ENCODE measurements around the gene MRPL32.

The MRPL32 gene

GRCh38 chr7:42932811-42933591, 825 bp downstream of the MRPL32 start:
- Histone ChIP-seq H3K4me3 (peak overlapping the region; percentile 94), H3K9ac (ENCODE audit: insufficient read length) (peak overlapping the region; percentile 90), H3K9me3 (ENCODE audit: low read depth, low read length) (no peaks in the 10 kb centered on the region), H3K27ac (peak overlapping the region; percentile 43; the same call in 1 of the 2 replicates), H3K36me3 (ENCODE audit: insufficient read depth, low read length) (peaks cover 38% of the 10 kb centered on the region)
- no peak for DNase-seq (ENCODE audit: low read depth, low spot score)
- no peak for TF ChIP-seq POLR2AphosphoS5 (IDR thresholded peaks at IDR 0.05; ENCODE audit: borderline replicate concordance, low read depth, low read length)
- TF ChIP-seq FOXP2 (optimal IDR thresholded peaks at IDR 0.05; ENCODE audit: control extremely low read depth, extremely low read length, insufficient read depth) = no peak
- TF ChIP-seq EZH2 (IDR thresholded peaks at IDR 0.05) = no peak

- H3K9me3 ChIP-seq (ENCODE audit: low read depth, low read length) = no peaks in the 10 kb centered on the region
- H3K4me3 ChIP-seq = no peak overlapping the region
- H3K36me3 ChIP-seq (ENCODE audit: insufficient read depth, low read length) = peaks cover 43% of the 10 kb centered on the region
- H3K27ac ChIP-seq = no peak overlapping the region
- TF ChIP-seq EZH2 (IDR thresholded peaks at IDR 0.05) = no peak
- TF ChIP-seq POLR2AphosphoS5 (IDR thresholded peaks at IDR 0.05; ENCODE audit: borderline replicate concordance, low read depth, low read length) = no peak
- TF ChIP-seq FOXP2 (optimal IDR thresholded peaks at IDR 0.05; ENCODE audit: control extremely low read depth, extremely low read length, insufficient read depth) = no peak
- no peak for DNase-seq (ENCODE audit: low read depth, low spot score)
- H3K9ac ChIP-seq (ENCODE audit: insufficient read length) = no peak overlapping the region
These were observed 2.1 kb downstream of the MRPL32 start for GRCh38 chr7:42934291-42934690.

- no peak overlapping the region for H3K9ac ChIP-seq (ENCODE audit: insufficient read length)
- TF ChIP-seq POLR2AphosphoS5 (IDR thresholded peaks at IDR 0.05; ENCODE audit: borderline replicate concordance, low read depth, low read length) = no peak
- no peak for TF ChIP-seq FOXP2 (optimal IDR thresholded peaks at IDR 0.05; ENCODE audit: control extremely low read depth, extremely low read length, insufficient read depth)
- TF ChIP-seq EZH2 (IDR thresholded peaks at IDR 0.05) = no peak
- no peak overlapping the region for H3K27ac ChIP-seq
- H3K36me3 ChIP-seq (ENCODE audit: insufficient read depth, low read length) = peaks cover 45% of the 10 kb centered on the region
- DNase-seq (ENCODE audit: low read depth, low spot score) = no peak
- H3K4me3 ChIP-seq = no peak overlapping the region
- no peaks in the 10 kb centered on the region for H3K9me3 ChIP-seq (ENCODE audit: low read depth, low read length)
These were observed 3.7 kb downstream of the MRPL32 start for GRCh38 chr7:42935861-42936260.

GRCh38 chr7:42939457-42940240, 7.5 kb downstream of the MRPL32 start:
- Histone ChIP-seq H3K27ac (no peak overlapping the region), H3K9ac (ENCODE audit: insufficient read length) (no peak overlapping the region), H3K4me3 (no peak overlapping the region), H3K9me3 (ENCODE audit: low read depth, low read length) (no peaks in the 10 kb centered on the region), H3K36me3 (ENCODE audit: insufficient read depth, low read length) (peaks cover 45% of the 10 kb centered on the region)
- no peak for TF ChIP-seq FOXP2 (optimal IDR thresholded peaks at IDR 0.05; ENCODE audit: control extremely low read depth, extremely low read length, insufficient read depth)
- no peak for TF ChIP-seq EZH2 (IDR thresholded peaks at IDR 0.05)
- no peak for TF ChIP-seq POLR2AphosphoS5 (IDR thresholded peaks at IDR 0.05; ENCODE audit: borderline replicate concordance, low read depth, low read length)
- DNase-seq (ENCODE audit: low read depth, low spot score) = no peak

GRCh38 chr7:42940985-42941847, 9.0 kb downstream of the MRPL32 start:
- no peaks in the 10 kb centered on the region for H3K9me3 ChIP-seq (ENCODE audit: low read depth, low read length)
- H3K9ac ChIP-seq (ENCODE audit: insufficient read length) = no peak overlapping the region
- no peak for TF ChIP-seq POLR2AphosphoS5 (IDR thresholded peaks at IDR 0.05; ENCODE audit: borderline replicate concordance, low read depth, low read length)
- no peak for TF ChIP-seq FOXP2 (optimal IDR thresholded peaks at IDR 0.05; ENCODE audit: control extremely low read depth, extremely low read length, insufficient read depth)
- TF ChIP-seq EZH2 (IDR thresholded peaks at IDR 0.05) = no peak
- H3K4me3 ChIP-seq = no peak overlapping the region
- peaks cover 29% of the 10 kb centered on the region for H3K36me3 ChIP-seq (ENCODE audit: insufficient read depth, low read length)
- no peak overlapping the region for H3K27ac ChIP-seq
- peak; percentile 45 for DNase-seq (ENCODE audit: low read depth, low spot score)

- H3K4me3 ChIP-seq = no peak overlapping the region
- no peaks in the 10 kb centered on the region for H3K9me3 ChIP-seq (ENCODE audit: low read depth, low read length)
- no peak for DNase-seq (ENCODE audit: low read depth, low spot score)
- no peak overlapping the region for H3K9ac ChIP-seq (ENCODE audit: insufficient read length)
- no peak for TF ChIP-seq EZH2 (IDR thresholded peaks at IDR 0.05)
- no peak overlapping the region for H3K27ac ChIP-seq
- H3K36me3 ChIP-seq (ENCODE audit: insufficient read depth, low read length) = no peaks in the 10 kb centered on the region
These were observed 13.8 kb downstream of the MRPL32 start for GRCh38 chr7:42945821-42946626.

- TF ChIP-seq FOXP2 (optimal IDR thresholded peaks at IDR 0.05; ENCODE audit: control extremely low read depth, extremely low read length, insufficient read depth) (no peak), POLR2AphosphoS5 (IDR thresholded peaks at IDR 0.05; ENCODE audit: borderline replicate concordance, low read depth, low read length) (no peak), EZH2 (IDR thresholded peaks at IDR 0.05) (no peak)
- Histone ChIP-seq H3K9me3 (ENCODE audit: low read depth, low read length) (no peaks in the 10 kb centered on the region), H3K27ac (no peak overlapping the region), H3K9ac (ENCODE audit: insufficient read length) (no peak overlapping the region), H3K36me3 (ENCODE audit: insufficient read depth, low read length) (no peaks in the 10 kb centered on the region), H3K4me3 (no peak overlapping the region)
- DNase-seq (ENCODE audit: low read depth, low spot score) = no peak
These were observed 14.4 kb downstream of the MRPL32 start for GRCh38 chr7:42946627-42946950.

Measured in SK-N-MC (cell line).